Measurements from ENCODE around the gene FRG1.
"Not testable (repeated sequence)": the region's sequence is repeated elsewhere in the genome, so short reads cannot be mapped to it uniquely, and the experiment has no call there.

GRCh38 chr4:189969291-189969690, 28.6 kb downstream of the FRG1 start:
- not testable (repeated sequence) for TF ChIP-seq CTCF (IDR thresholded peaks at IDR 0.05); POLR2A (IDR thresholded peaks at IDR 0.05; ENCODE audit: low read depth); POLR2AphosphoS5 (IDR thresholded peaks at IDR 0.05)
